HepG2 (cell line): Measurements from ENCODE around the gene APBA3. TPM values are rescaled to one million over a fixed set of nuclear protein-coding genes. Genes with fewer than 3 reads are reported as not detected.

Experiments
- ATAC-seq: fragments of 200-7000 bp; cut with Tn5 transposase; 3 replicates; pipeline ENCODE4 v1.9.1; 2020; ENCODE audit warnings: mild to moderate bottlenecking, moderate library complexity
- BruUV-seq: library from RNA; stranded (reverse); fragments of 400-500 nt; replicated peaks from 2 replicates; lab custom pipeline; 2021; lab: Mats Ljungman, UMichigan
- CTCF ChIA-PET: fragments of 300-600 bp; formaldehyde crosslinking; extraction: SDS; loops from one replicate; lab custom pipeline; 2021; ENCODE audit warnings: low total read pairs, inconsistent platforms, low intra/inter-chr PET ratio; lab: Yijun Ruan, JAX
- POLR2A ChIA-PET: fragments of 350-600 bp; sonication (Branson Sonifier 250); formaldehyde crosslinking; loops from one replicate; lab custom pipeline; 2020; ENCODE audit warnings: antibody characterized with exemption, inconsistent platforms; lab: Yijun Ruan, JAX
- DNase-seq: peaks from one replicate; pipeline ENCODE4 v3.0.0-alpha.2; 2015; ENCODE audit warnings: low spot score
- FAIRE-seq: peaks from 3 replicates; lab custom pipeline; 2011; peaks lifted over from hg19 to GRCh38; lab: Jason Lieb, UNC
- H2AFZ ChIP-seq: one replicate; pipeline ENCODE4 v1.6.1; 2011; ENCODE audit warnings: low read length, inconsistent platforms
- H3K27ac ChIP-seq: fragments of 300-600 bp; 3 replicates; pipeline ENCODE4 v1.8.0; 2011; ENCODE audit warnings: mixed run types, mild to moderate bottlenecking, mixed read lengths, low read length, inconsistent platforms; ENCODE audit not compliant: insufficient read depth; ENCODE audit errors: extremely low read length
- H3K27me3 ChIP-seq, 2 experiments: fragments of 200-600 bp in 1 of 2; 2 replicates in 1 of 2; 3 replicates in 1 of 2; pipeline versions ENCODE4 v1.6.0 to v1.8.0; 2011; ENCODE audit warnings: low read length in 2 of 2, mild to moderate bottlenecking in 2 of 2, moderate library complexity in 2 of 2, inconsistent platforms in 1 of 2; ENCODE audit not compliant: insufficient read depth in 2 of 2, control insufficient read depth in 1 of 2
- H3K36me3 ChIP-seq, 2 experiments: fragments of 200-600 bp in 1 of 2; replicated peaks in 1 of 2; 2 replicates in 1 of 2; 3 replicates in 1 of 2; pipeline versions ENCODE4 v1.5.1 to v1.8.0; 2011; ENCODE audit warnings: low read length in 2 of 2, inconsistent platforms in 1 of 2; ENCODE audit not compliant: insufficient read depth in 2 of 2, control insufficient read depth in 1 of 2
- H3K4me1 ChIP-seq: 2 replicates; pipeline ENCODE4 v1.5.1; 2012; ENCODE audit warnings: low read length, inconsistent platforms; ENCODE audit not compliant: insufficient read depth
- H3K4me2 ChIP-seq: 2 replicates; pipeline ENCODE4 v1.6.0; 2011; ENCODE audit warnings: low read depth, low read length, inconsistent platforms
- H3K4me3 ChIP-seq, 3 experiments: fragments of 200-600 bp in 1 of 3; sonication (generic), shearing (Covaris generic) in 1 of 3; replicated peaks in 1 of 3; 2 replicates each; pipeline ENCODE4 v1.5.1; 2011 to 2016; ENCODE audit warnings: low read length in 3 of 3, inconsistent platforms in 2 of 3, low read depth in 2 of 3, mild to moderate bottlenecking in 2 of 3, control low read depth in 1 of 3, mixed read lengths in 1 of 3; ENCODE audit not compliant: insufficient read depth in 1 of 3
- H3K79me2 ChIP-seq: one replicate; pipeline ENCODE4 v1.6.1; 2011; ENCODE audit warnings: low read length, inconsistent platforms; ENCODE audit not compliant: insufficient read depth
- H3K9ac ChIP-seq: 2 replicates; pipeline ENCODE4 v1.6.0; 2011; ENCODE audit warnings: mild to moderate bottlenecking, low read depth, low read length, inconsistent platforms; ENCODE audit not compliant: insufficient read depth
- H3K9me3 ChIP-seq: 2 replicates; pipeline ENCODE4 v1.5.1; 2012; ENCODE audit warnings: mild to moderate bottlenecking, low read length
- H4K20me1 ChIP-seq: 2 replicates; pipeline ENCODE4 v1.6.0; 2011; ENCODE audit warnings: inconsistent platforms, mild to moderate bottlenecking, low read length, moderate library complexity; ENCODE audit not compliant: insufficient read depth
- CBFB ChIP-seq: sonication (generic); formaldehyde crosslinking; IDR thresholded peaks from 2 replicates; pipeline ENCODE4 v1.4.0; 2020; ENCODE audit warnings: missing genetic modification reagents
- ETV5 ChIP-seq: IDR thresholded peaks from 2 replicates; pipeline ENCODE4 v1.6.1; 2018; ENCODE audit warnings: missing biosample characterization, missing genetic modification reagents, inconsistent platforms, borderline replicate concordance
- HNRNPK ChIP-seq: fragments of 200-400 bp; formaldehyde crosslinking; IDR thresholded peaks from 2 replicates; pipeline ENCODE4 v1.6.1; 2018; ENCODE audit warnings: low read length, low read depth, moderate library complexity, mild to moderate bottlenecking; ENCODE audit not compliant: poor library complexity, severe bottlenecking
- IRF1 ChIP-seq: sonication (generic); formaldehyde crosslinking; IDR thresholded peaks from 2 replicates; pipeline ENCODE4 v1.4.0; 2020; ENCODE audit warnings: low read depth, mild to moderate bottlenecking, missing genetic modification reagents
- JARID2 ChIP-seq: sonication (generic); formaldehyde crosslinking; IDR thresholded peaks from 2 replicates; pipeline ENCODE4 v1.8.1; 2023; ENCODE audit warnings: missing genetic modification reagents, inconsistent platforms; ENCODE audit not compliant: insufficient replicate concordance
- NFE2L2 ChIP-seq: fragments of 150-350 bp; IDR thresholded peaks from 2 replicates; pipeline ENCODE4 v1.6.1; 2014; ENCODE audit warnings: low read length
- NFIC ChIP-seq: IDR thresholded peaks from 2 replicates; pipeline ENCODE4 v1.6.1; 2012; ENCODE audit warnings: mild to moderate bottlenecking, low read length, inconsistent platforms
- SIX4 ChIP-seq: sonication (generic); formaldehyde crosslinking; IDR thresholded peaks from 2 replicates; pipeline ENCODE4 v1.4.0; 2020; ENCODE audit warnings: missing genetic modification reagents
- THRA ChIP-seq: sonication (generic); formaldehyde crosslinking; IDR thresholded peaks from 2 replicates; pipeline ENCODE4 v1.4.0; 2020; ENCODE audit warnings: missing genetic modification reagents, borderline replicate concordance
- ZNF382 ChIP-seq: sonication (generic); formaldehyde crosslinking; IDR thresholded peaks from 2 replicates; pipeline ENCODE4 v1.5.0; 2020; ENCODE audit warnings: missing genetic modification reagents, mild to moderate bottlenecking, borderline replicate concordance
- ZNF564 ChIP-seq: sonication (generic); formaldehyde crosslinking; IDR thresholded peaks from 2 replicates; pipeline ENCODE4 v1.8.1; 2023; ENCODE audit warnings: mild to moderate bottlenecking, missing genetic modification reagents
- WGBS: methylation state at CpG from one replicate; pipeline ENCODE4 v1.1.6; 2017; ENCODE audit warnings: low lambda C conversion rate; 5-methylcytosine and 5-hydroxymethylcytosine counted together
- in situ Hi-C: cut with HindIII; loops from 2 replicates; pipeline ENCODE4 v1.10.0; 2017; ENCODE audit warnings: low pct_unique_long_range_greater_than_20kb; ENCODE audit not compliant: extremely low pct_ligation_motif_present
- intact Hi-C: fragments of 100-400 bp; cut with micrococcal nuclease; formaldehyde crosslinking; loops from one replicate; pipeline ENCODE4 v1.10.0; 2022; ENCODE audit not compliant: unreplicated experiment
- polyA plus RNA-seq, 8 experiments: library from polyadenylated mRNA; depleted of rRNA in 3 of 8; stranded (reverse) in 7 of 8; unstranded in 1 of 8; fragments of >200 nt; fragmentation: Illumina TruSeq in 4 of 8; extraction: Trizol in 4 of 8; gene quantifications; 2 replicates each; pipeline versions ENCODE4 v1.2.1 to v1.2.3, GENCODE V29; 2011 to 2016; ENCODE audit warnings: low read depth in 4 of 8, missing spikeins in 1 of 8, mixed read lengths in 1 of 8; ENCODE audit not compliant: insufficient read depth in 1 of 8
- total RNA-seq, 5 experiments: library from RNA; depleted of rRNA; stranded (reverse); fragments of >200 nt; fragmentation: Illumina TruSeq; extraction: Trizol; gene quantifications; 2 replicates each; pipeline ENCODE4 v1.2.3, GENCODE V29; 2016; ENCODE audit warnings: low read depth in 1 of 5

Gene APBA3
- total and polyA plus RNA-seq, 2 of the 13 experiments (the other 11 are each of a cell fraction or from before 2014, with no cell fraction given): 14.2 to 14.3 TPM

- POLR2A ChIA-PET: no interaction called here
- BruUV-seq: no TSS peak
These were observed 49.3 kb upstream of the APBA3 start for GRCh38 chr19:3810708-3811355.

More at GRCh38 chr19:3810708-3811355, 49.3 kb upstream of the APBA3 start:
- CTCF ChIA-PET: no interaction called here
- H3K27me3 ChIP-seq: peaks cover 6 to 37% of the 10 kb centered on the region in 2 experiments
- H3K9me3 ChIP-seq: no peaks in the 10 kb centered on the region
- no peaks in the 10 kb centered on the region for H4K20me1 ChIP-seq
- intact Hi-C loops (no loop called here), in situ Hi-C loops (no loop called here)
- H3K27ac ChIP-seq: no peak overlapping the region
- no peak overlapping the region for H2AFZ ChIP-seq
- TF ChIP-seq SIX4 (CRISPR knock-in tag) (no peak), NFE2L2 (no peak), NFIC (no peak), ETV5 (no peak), JARID2 (CRISPR knock-in tag) (no peak), CBFB (no peak), ZNF382 (CRISPR knock-in tag) (no peak), HNRNPK (no peak), ZNF564 (no peak), IRF1 (CRISPR knock-in tag) (no peak), THRA (CRISPR knock-in tag) (no peak)
- H3K9ac ChIP-seq: no peak overlapping the region
- 50% methylated on average over 6 of the region's 38 CpGs for WGBS
- H3K4me3 ChIP-seq: no peak overlapping the region
- ATAC-seq (no peak), DNase-seq (no peak), FAIRE-seq (no peak)
- H3K4me1 ChIP-seq: no peaks in the 10 kb centered on the region
- no peaks in the 10 kb centered on the region for H3K36me3 ChIP-seq
- H3K79me2 ChIP-seq: no peaks in the 10 kb centered on the region
- no peak overlapping the region for H3K4me2 ChIP-seq
